Naive thymus-derived CD4-positive, alpha-beta T cell (primary cell): ENCODE data around the gene CHST7. TPM values are rescaled to one million over a fixed set of nuclear protein-coding genes. Genes with fewer than 3 reads are reported as not detected.

ENCODE experiments used
- ATAC-seq: fragments of 150-1000 bp; cut with Tn5 transposase; 2 replicates; pipeline ENCODE4 v1.10.0; 2021; ENCODE audit warnings: mild to moderate bottlenecking, moderate library complexity
- CTCF ChIA-PET: fragments of 350-600 bp; sonication (Branson Sonifier 250); formaldehyde crosslinking; loops from one replicate; lab custom pipeline; 2021; ENCODE audit warnings: antibody characterized with exemption; lab: Charles Lee
- POLR2A ChIA-PET: fragments of 350-600 bp; sonication (Branson Sonifier 250); formaldehyde crosslinking; loops from one replicate; lab custom pipeline; 2021; ENCODE audit warnings: antibody characterized with exemption, inconsistent platforms; lab: Charles Lee
- DNase-seq, 9 donors: peaks; one replicate each; pipeline versions ENCODE4 v3.0.0 to v3.0.0-alpha.2; 2020 to 2022; ENCODE audit warnings: mixed read lengths in 1 of 9
- H3K27ac ChIP-seq: one replicate; pipeline ENCODE4 v1.7.0; 2013; ENCODE audit warnings: mild to moderate bottlenecking, low read depth, low read length, moderate library complexity
- H3K27me3 ChIP-seq, 2 donors: one replicate each; pipeline ENCODE4 v1.7.0; 2013; ENCODE audit warnings: low read length in 2 of 2, mild to moderate bottlenecking in 2 of 2, moderate library complexity in 2 of 2; ENCODE audit not compliant: control insufficient read depth in 2 of 2, insufficient read depth in 2 of 2
- H3K36me3 ChIP-seq, 3 experiments: 1 replicate in 2 of 3; 2 replicates in 1 of 3; pipeline ENCODE4 v1.7.0; 2013; ENCODE audit warnings: low read length in 3 of 3, mild to moderate bottlenecking in 3 of 3, moderate library complexity in 1 of 3; ENCODE audit not compliant: insufficient read depth in 3 of 3, control insufficient read depth in 2 of 3
- H3K4me1 ChIP-seq, 2 donors: one replicate each; pipeline ENCODE4 v1.7.0; 2013; ENCODE audit warnings: low read length in 2 of 2, mild to moderate bottlenecking in 2 of 2, moderate library complexity in 1 of 2; ENCODE audit not compliant: control insufficient read depth in 2 of 2, insufficient read depth in 2 of 2
- H3K4me3 ChIP-seq: 2 replicates; pipeline ENCODE4 v1.7.0; 2013; ENCODE audit warnings: mild to moderate bottlenecking, low read length
- H3K9me3 ChIP-seq, 3 experiments: 1 replicate in 2 of 3; 2 replicates in 1 of 3; pipeline ENCODE4 v1.7.0; 2013; ENCODE audit warnings: low read length in 3 of 3; ENCODE audit not compliant: control insufficient read depth in 2 of 3
- H3K27ac Mint-ChIP-seq, 9 donors: one replicate each; pipeline ENCODE4 v1.8.0; 2020 to 2022; ENCODE audit warnings: mixed read lengths in 9 of 9, mild to moderate bottlenecking in 8 of 9, moderate library complexity in 5 of 9, inconsistent platforms in 2 of 9
- H3K27me3 Mint-ChIP-seq, 5 donors: one replicate each; pipeline ENCODE4 v1.8.0; 2021 to 2022; ENCODE audit warnings: mixed read lengths in 5 of 5, mild to moderate bottlenecking in 1 of 5
- H3K36me3 Mint-ChIP-seq, 5 donors: one replicate each; pipeline ENCODE4 v1.8.0; 2020 to 2022; ENCODE audit warnings: mixed read lengths in 5 of 5, mild to moderate bottlenecking in 3 of 5, inconsistent platforms in 1 of 5
- H3K4me1 Mint-ChIP-seq, 7 donors: one replicate each; pipeline ENCODE4 v1.8.0; 2020 to 2022; ENCODE audit warnings: mixed read lengths in 7 of 7, mild to moderate bottlenecking in 3 of 7, inconsistent platforms in 1 of 7
- H3K4me3 Mint-ChIP-seq, 10 donors: one replicate each; pipeline ENCODE4 v1.8.0; 2020 to 2022; ENCODE audit warnings: mild to moderate bottlenecking in 10 of 10, mixed read lengths in 10 of 10, moderate library complexity in 6 of 10, inconsistent platforms in 2 of 10
- H3K9me3 Mint-ChIP-seq, 11 donors: one replicate each; pipeline ENCODE4 v1.8.0; 2020 to 2022; ENCODE audit warnings: mixed read lengths in 11 of 11, mild to moderate bottlenecking in 4 of 11, inconsistent platforms in 1 of 11, moderate library complexity in 1 of 11
- intact Hi-C, 2 donors: fragments of 100-400 bp; cut with micrococcal nuclease; formaldehyde crosslinking; loops; one replicate each; pipeline ENCODE4 v1.15.1; 2023
- polyA plus RNA-seq, 2 donors: library from polyadenylated mRNA; unstranded; fragments of 300-500 nt; fragmentation: Illumina TruSeq; gene quantifications; one replicate each; pipeline ENCODE4 v1.2.3, GENCODE V29; 2021
- total RNA-seq, 6 experiments: library from RNA in 5 of 6; stranded (reverse) in 5 of 6; gene quantifications; 1 replicate in 5 of 6; 2 replicates in 1 of 6; pipeline ENCODE4 v1.2.3 and lab custom pipeline; 2021 to 2026

The CHST7 gene
- total and polyA plus RNA-seq, 7 experiments from 2014 or later: 2.1 to 7.2 (median 3.0) TPM

DNA sequence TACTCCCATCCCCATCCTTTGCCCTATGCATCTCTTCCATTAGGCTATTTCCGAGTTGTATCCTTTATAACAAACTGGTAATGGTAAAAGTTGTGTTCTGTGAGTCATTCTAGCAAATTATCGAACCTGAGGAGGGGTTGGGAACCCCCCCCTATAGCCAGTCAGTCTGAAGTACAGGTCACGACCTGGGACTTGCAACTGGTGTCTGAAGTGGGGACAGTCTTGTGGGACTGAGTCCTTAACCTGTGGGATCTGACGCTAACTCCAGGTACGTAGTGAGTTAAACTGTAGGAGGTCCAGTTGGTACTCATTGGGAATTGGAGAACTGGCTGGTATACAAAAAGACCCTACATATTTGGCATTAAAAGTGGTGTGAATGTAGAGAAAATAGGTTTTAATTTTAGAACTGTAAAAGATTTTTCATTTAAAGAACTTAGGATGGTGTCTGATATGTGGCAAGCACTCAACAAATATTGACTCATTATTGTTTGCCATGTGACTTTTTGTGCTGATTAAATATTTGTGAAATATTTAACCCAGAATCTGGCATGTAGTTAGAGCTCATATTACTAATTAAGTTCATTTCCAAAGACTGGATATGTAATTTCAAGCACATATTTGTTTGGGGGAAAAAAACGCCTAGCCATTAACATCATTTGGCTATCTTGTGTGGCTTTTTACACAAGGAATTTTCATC lies 50.7 kb downstream of the CHST7 start:
- ChIA-PET CTCF (no interaction called here), POLR2A (no interaction called here)
- ATAC-seq: no peak
- Mint-ChIP-seq H3K27me3 (no peaks in the 10 kb centered on the region), H3K4me3 (no peak overlapping the region), H3K9me3 (peaks cover 0 to 7% (median 0%) of the 10 kb centered on the region in 11 donors), H3K36me3 (peaks cover 0 to 18% (median 6%) of the 10 kb centered on the region in 5 donors), H3K27ac (no peak overlapping the region), H3K4me1 (peaks cover 0 to 31% (median 9%) of the 10 kb centered on the region in 7 donors)
- no peak for DNase-seq
- Histone ChIP-seq H3K27ac (no peak overlapping the region), H3K4me3 (no peak overlapping the region), H3K4me1 (peaks cover 0 to 6% of the 10 kb centered on the region in 2 donors), H3K9me3 (no peaks in the 10 kb centered on the region), H3K36me3 (no peaks in the 10 kb centered on the region), H3K27me3 (no peaks in the 10 kb centered on the region)
- intact Hi-C loops: no loop called here

DNA sequence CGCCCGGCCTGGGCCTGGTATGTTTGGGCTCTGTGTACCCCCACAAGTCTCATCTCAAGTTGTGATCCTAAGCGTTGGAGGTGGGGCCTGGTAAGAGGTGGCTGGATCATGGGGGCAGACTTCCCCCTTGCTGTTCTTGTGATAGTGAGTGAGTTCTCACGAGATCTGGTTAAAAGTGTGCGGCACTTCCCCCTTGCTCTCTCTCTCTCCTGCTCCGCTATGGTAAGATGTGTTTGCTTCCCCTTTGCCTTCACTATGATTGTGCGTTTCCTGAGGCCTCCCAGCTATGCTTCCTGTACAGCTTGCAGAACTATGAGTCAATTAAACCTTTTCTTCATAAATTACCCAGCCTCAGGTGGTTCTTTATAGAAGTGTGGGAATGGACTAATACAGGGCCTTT lies 53.0 kb downstream of the CHST7 start:
- Mint-ChIP-seq H3K4me3 (peak overlapping the region in 3 of 10 donors; percentile 14 to 56 (median 28)), H3K9me3 (no peaks in the 10 kb centered on the region), H3K27ac (peak overlapping the region in 3 of 9 donors; percentile 10 to 80 (median 52)), H3K4me1 (peaks cover 0 to 41% (median 9%) of the 10 kb centered on the region in 7 donors), H3K27me3 (no peaks in the 10 kb centered on the region), H3K36me3 (peaks cover 0 to 16% (median 3%) of the 10 kb centered on the region in 5 donors)
- Histone ChIP-seq H3K36me3 (no peaks in the 10 kb centered on the region), H3K9me3 (no peaks in the 10 kb centered on the region), H3K27me3 (no peaks in the 10 kb centered on the region), H3K4me3 (no peak overlapping the region), H3K27ac (no peak overlapping the region), H3K4me1 (peaks cover 0 to 6% of the 10 kb centered on the region in 2 donors)
- ChIA-PET POLR2A (interaction anchor here (1.1 kb wide), 1 partner anchor 12 kb away, joined by 4 read pairs; no protein-coding TSS in a partner anchor), CTCF (interaction anchor here (0.6 kb wide), 1 partner anchor 37 kb away, joined by 3 read pairs; no protein-coding TSS in a partner anchor)
- ATAC-seq (peak; percentile 63), DNase-seq (peak in 1 of 9 donors; percentile 1)
- intact Hi-C loops: no loop called here

DNA sequence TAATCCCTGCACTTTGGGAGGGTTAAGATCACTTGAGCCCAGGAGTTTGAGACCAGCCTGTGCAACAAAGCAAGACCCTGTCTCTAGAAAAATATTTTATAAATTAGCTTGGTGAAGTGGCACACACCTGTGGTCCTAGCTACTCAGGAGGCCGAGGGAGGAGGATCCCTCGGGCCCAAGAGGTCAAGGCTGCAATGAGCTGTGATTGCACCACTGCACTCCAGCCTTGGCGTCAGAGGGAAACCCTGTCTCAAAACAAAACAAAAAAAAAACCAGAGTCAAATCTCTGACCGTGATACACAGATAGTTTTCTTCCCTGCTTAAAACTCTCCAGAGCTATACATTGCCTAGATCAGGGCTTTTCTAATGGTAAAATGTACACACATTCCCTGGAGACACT lies 53.5 kb downstream of the CHST7 start:
- H3K9me3 Mint-ChIP-seq: no peaks in the 10 kb centered on the region
- intact Hi-C loops: no loop called here
- POLR2A ChIA-PET: interaction anchor here (1.1 kb wide), 1 partner anchor 12 kb away, joined by 4 read pairs; no protein-coding TSS in a partner anchor

DNA sequence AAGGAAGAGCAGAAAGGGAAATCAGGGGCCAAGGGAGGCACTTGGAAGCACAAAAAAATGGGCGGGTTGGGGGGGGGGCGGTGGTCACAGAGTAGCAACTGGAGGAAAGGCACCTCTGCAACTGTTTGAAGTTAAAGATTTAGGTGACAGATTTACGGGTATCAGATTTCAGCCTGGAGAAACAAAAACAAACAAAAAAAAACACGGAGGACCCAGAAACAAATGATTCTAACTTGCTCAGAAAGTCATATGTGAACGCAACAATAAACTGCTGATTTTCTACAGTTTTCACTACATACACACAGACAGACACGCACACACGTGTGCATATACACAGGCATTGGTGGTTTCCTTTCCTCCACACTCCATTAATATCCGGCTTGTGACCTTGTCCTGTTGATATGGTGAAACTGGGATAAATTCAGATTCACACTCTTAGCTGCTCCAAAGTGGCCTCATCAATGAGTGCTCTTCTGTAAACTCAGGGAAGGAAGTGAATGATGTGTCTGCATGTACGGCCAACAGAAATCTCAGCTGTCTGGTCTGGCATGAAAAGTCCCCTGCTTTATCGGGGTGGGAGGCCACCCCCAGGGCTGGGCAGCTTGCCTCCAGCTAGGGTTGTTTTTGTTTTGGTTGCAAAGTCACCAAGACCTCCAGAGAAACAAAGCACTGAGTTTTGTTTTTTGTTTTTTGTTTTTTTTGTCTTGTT lies 54.3 kb downstream of the CHST7 start:
- no peaks in the 10 kb centered on the region for H3K9me3 Mint-ChIP-seq
- no peak overlapping the region for H3K4me3 ChIP-seq
- peaks cover 0 to 12% (median 3%) of the 10 kb centered on the region in 5 donors for H3K36me3 Mint-ChIP-seq
- ChIA-PET POLR2A (no interaction called here), CTCF (no interaction called here)
- H3K4me3 Mint-ChIP-seq: peak overlapping the region in 1 of 10 donors; percentile 76
- H3K27ac ChIP-seq: no peak overlapping the region
- no peaks in the 10 kb centered on the region for H3K27me3 ChIP-seq
- no peaks in the 10 kb centered on the region for H3K36me3 ChIP-seq
- H3K4me1 Mint-ChIP-seq: peaks cover 0 to 41% (median 9%) of the 10 kb centered on the region in 7 donors
- peaks cover 0 to 2% (median 0%) of the 10 kb centered on the region in 5 donors for H3K27me3 Mint-ChIP-seq
- H3K4me1 ChIP-seq: peaks cover 0 to 6% of the 10 kb centered on the region in 2 donors
- intact Hi-C loops: loop anchor here in 1 of 2 donors (1.0 to 2.0 kb wide), 2 partner anchors 17 to 55 kb away; partner anchors contain the start of gene CHST7
- ATAC-seq (peak; percentile 16), DNase-seq (no peak)
- no peaks in the 10 kb centered on the region for H3K9me3 ChIP-seq
- H3K27ac Mint-ChIP-seq: peak overlapping the region in 1 of 9 donors; percentile 92

More for the DNA sequence above, 53.5 kb downstream of the CHST7 start:
- DNase-seq (no peak), ATAC-seq (no peak)
- H3K27me3 ChIP-seq: no peaks in the 10 kb centered on the region
- Mint-ChIP-seq H3K4me3 (peak overlapping the region in 1 of 10 donors; percentile 47), H3K4me1 (peaks cover 0 to 41% (median 9%) of the 10 kb centered on the region in 7 donors), H3K27me3 (no peaks in the 10 kb centered on the region), H3K36me3 (peaks cover 0 to 14% (median 3%) of the 10 kb centered on the region in 5 donors), H3K27ac (peak overlapping the region in 1 of 9 donors; percentile 92)
- H3K4me1 ChIP-seq: peaks cover 0 to 6% of the 10 kb centered on the region in 2 donors
- H3K4me3 ChIP-seq: no peak overlapping the region
- H3K27ac ChIP-seq: no peak overlapping the region
- CTCF ChIA-PET: interaction anchor here (0.6 kb wide), 1 partner anchor 37 kb away, joined by 3 read pairs; no protein-coding TSS in a partner anchor
- H3K9me3 ChIP-seq: no peaks in the 10 kb centered on the region
- no peaks in the 10 kb centered on the region for H3K36me3 ChIP-seq

DNA sequence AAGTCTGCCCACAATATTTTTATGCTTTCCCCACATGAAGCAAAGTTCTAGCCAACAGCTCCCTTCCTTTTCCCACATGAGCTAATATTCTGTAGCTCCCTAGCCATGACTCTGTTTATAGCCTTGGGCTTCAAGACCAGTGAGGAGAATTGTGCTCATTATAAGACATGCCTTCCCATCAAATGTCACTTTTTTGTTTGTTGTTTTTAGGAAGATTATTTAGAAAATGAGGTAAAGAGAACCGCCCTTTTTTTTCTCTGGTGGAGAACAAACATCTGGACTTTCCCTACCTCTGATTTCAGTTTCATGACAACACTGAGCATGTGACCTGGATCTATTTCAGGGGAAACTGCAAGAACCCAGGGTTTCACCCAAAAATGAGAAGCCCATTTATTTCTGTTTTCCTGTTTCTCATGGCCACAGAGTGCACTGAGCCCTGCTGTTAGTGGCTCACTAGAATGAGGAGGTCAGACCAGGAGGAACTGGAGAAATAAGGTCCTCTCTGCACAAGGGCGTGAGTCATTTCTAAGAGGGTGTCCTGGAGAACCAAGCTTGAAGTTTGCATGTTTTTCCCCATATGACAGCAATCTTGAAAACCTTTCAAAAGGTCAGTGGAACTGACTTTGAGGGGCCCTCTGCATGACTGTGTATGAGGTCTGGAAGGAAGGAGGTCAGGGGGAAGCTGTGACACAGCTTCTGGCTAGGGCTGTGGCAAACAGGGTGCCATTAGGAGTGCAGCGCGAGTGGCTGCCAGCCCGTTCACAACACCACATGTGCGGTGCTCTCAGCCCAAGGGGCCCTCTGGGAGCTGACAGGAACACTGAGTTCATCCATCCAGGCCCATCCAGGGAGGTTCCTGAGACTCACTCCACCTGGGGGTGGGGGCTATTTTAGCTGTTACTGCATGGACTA lies 55.2 kb downstream of the CHST7 start:
- DNase-seq (peak in 1 of 9 donors; percentile 36), ATAC-seq (peak; percentile 83)
- POLR2A ChIA-PET: no interaction called here
- H3K36me3 Mint-ChIP-seq: peaks cover 0 to 12% (median 3%) of the 10 kb centered on the region in 5 donors
- peaks cover 0 to 2% (median 0%) of the 10 kb centered on the region in 5 donors for H3K27me3 Mint-ChIP-seq
- intact Hi-C loops: loop anchor here in 1 of 2 donors (1.0 to 2.0 kb wide), 2 partner anchors 17 to 56 kb away; partner anchors contain the start of gene CHST7
- H3K36me3 ChIP-seq: no peaks in the 10 kb centered on the region
- H3K4me1 ChIP-seq: peaks cover 0 to 6% of the 10 kb centered on the region in 2 donors
- CTCF ChIA-PET: interaction anchor here (0.5 kb wide), 1 partner anchor 21 kb away, joined by 3 read pairs; no protein-coding TSS in a partner anchor
- H3K4me3 ChIP-seq: no peak overlapping the region
- H3K9me3 Mint-ChIP-seq: no peaks in the 10 kb centered on the region
- no peaks in the 10 kb centered on the region for H3K27me3 ChIP-seq
- H3K4me3 Mint-ChIP-seq: peak overlapping the region in 1 of 10 donors; percentile 76
- no peaks in the 10 kb centered on the region for H3K9me3 ChIP-seq
- peak overlapping the region in 1 of 9 donors; percentile 92 for H3K27ac Mint-ChIP-seq
- no peak overlapping the region for H3K27ac ChIP-seq
- peaks cover 0 to 43% (median 9%) of the 10 kb centered on the region in 7 donors for H3K4me1 Mint-ChIP-seq

DNA sequence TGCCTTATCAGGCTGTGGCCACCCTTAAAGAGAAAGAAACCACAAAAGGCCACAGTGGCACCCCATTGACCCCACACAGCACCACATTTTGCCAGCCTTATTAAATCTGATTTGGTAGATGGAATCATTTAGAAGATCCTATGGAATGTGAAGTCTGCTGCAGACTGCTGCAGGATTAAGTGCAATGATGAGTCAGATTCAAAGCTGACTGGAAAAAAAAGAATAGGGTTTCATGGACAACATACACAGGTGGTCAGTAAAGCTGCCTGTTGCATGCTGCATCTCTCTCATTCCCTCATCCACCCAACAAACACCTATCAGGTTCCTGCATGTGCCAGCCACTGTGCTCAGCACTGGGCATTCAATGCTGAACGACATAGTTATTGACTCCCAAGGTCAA lies 56.6 kb downstream of the CHST7 start:
- H3K9me3 ChIP-seq: no peaks in the 10 kb centered on the region
- ChIA-PET CTCF (no interaction called here), POLR2A (no interaction called here)
- H3K27me3 ChIP-seq: no peaks in the 10 kb centered on the region
- Mint-ChIP-seq H3K4me1 (peaks cover 0 to 50% (median 9%) of the 10 kb centered on the region in 7 donors), H3K36me3 (peaks cover 0 to 13% (median 3%) of the 10 kb centered on the region in 5 donors), H3K4me3 (no peak overlapping the region), H3K27me3 (peaks cover 0 to 2% (median 0%) of the 10 kb centered on the region in 5 donors), H3K9me3 (no peaks in the 10 kb centered on the region), H3K27ac (no peak overlapping the region)
- intact Hi-C loops: no loop called here
- no peaks in the 10 kb centered on the region for H3K36me3 ChIP-seq
- no peak for ATAC-seq
- DNase-seq: no peak
- no peak overlapping the region for H3K4me3 ChIP-seq
- H3K4me1 ChIP-seq: peaks cover 0 to 6% of the 10 kb centered on the region in 2 donors
- no peak overlapping the region for H3K27ac ChIP-seq
